SK-N-SH (cell line): ENCODE data around the gene C14orf180. TPM values are rescaled to one million over a fixed set of nuclear protein-coding genes. Genes with fewer than 3 reads are reported as not detected.

ENCODE experiments used
- CTCF ChIA-PET: fragments of 300-600, 350-600 bp; formaldehyde crosslinking; extraction: SDS; loops from one replicate; lab custom pipeline; 2021; lab: Yijun Ruan, JAX
- POLR2A ChIA-PET: fragments of 350-600 bp; sonication (Branson Sonifier 250); formaldehyde crosslinking; extraction: SDS; loops from one replicate; lab custom pipeline; 2020; ENCODE audit warnings: antibody characterized with exemption, inconsistent platforms; lab: Yijun Ruan, JAX
- DNase-seq: peaks from one replicate; pipeline ENCODE4 v3.0.0; 2012
- H2AFZ ChIP-seq: fragments of 200-600 bp; sonication (generic); 2 replicates; pipeline ENCODE4 v1.8.1; 2016; ENCODE audit warnings: antibody characterized with exemption, mild to moderate bottlenecking, low read depth
- H3F3A ChIP-seq: fragments of 200-600 bp; sonication (generic); replicated peaks from 2 replicates; pipeline ENCODE3; 2016; ENCODE audit warnings: antibody characterized with exemption, mild to moderate bottlenecking; ENCODE audit not compliant: insufficient read depth
- H3K27ac ChIP-seq, 2 experiments: fragments of 200-500 bp in 1 of 2; fragments of 200-600 bp in 1 of 2; sonication (Bioruptor generic) in 1 of 2; sonication (generic), shearing (Covaris generic) in 1 of 2; 2 replicates each; pipeline versions ENCODE4 v1.5.1 to v1.6.1; 2014 to 2016; ENCODE audit warnings: low read depth in 2 of 2, inconsistent platforms in 1 of 2, low read length in 1 of 2, mild to moderate bottlenecking in 1 of 2, mixed read lengths in 1 of 2
- H3K27me3 ChIP-seq: fragments of 200-600 bp; sonication (generic), shearing (Covaris generic); 2 replicates; pipeline ENCODE4 v1.6.1; 2016; ENCODE audit warnings: mixed run types; ENCODE audit not compliant: insufficient read depth
- H3K36me3 ChIP-seq, 2 experiments: fragments of 200-500 bp in 1 of 2; fragments of 200-600 bp in 1 of 2; sonication (Bioruptor generic) in 1 of 2; sonication (generic) in 1 of 2; replicated peaks in 1 of 2; 2 replicates each; pipeline versions ENCODE3 to v1.5.1; 2014 to 2016; ENCODE audit warnings: low read length in 1 of 2, mild to moderate bottlenecking in 1 of 2; ENCODE audit not compliant: insufficient read depth in 2 of 2, control insufficient read depth in 1 of 2
- H3K4me1 ChIP-seq, 2 experiments: fragments of 200-500 bp in 1 of 2; fragments of 200-600 bp in 1 of 2; sonication (Bioruptor generic) in 1 of 2; sonication (generic), shearing (Covaris generic) in 1 of 2; 2 replicates each; pipeline versions ENCODE4 v1.5.1 to v1.6.1; 2014 to 2016; ENCODE audit warnings: low read depth in 1 of 2, low read length in 1 of 2, mixed run types in 1 of 2; ENCODE audit not compliant: insufficient read depth in 2 of 2, control insufficient read depth in 1 of 2
- H3K4me2 ChIP-seq: fragments of 200-600 bp; sonication (generic), shearing (Covaris generic); 2 replicates; pipeline ENCODE4 v1.6.1; 2017; ENCODE audit warnings: mixed run types
- H3K4me3 ChIP-seq, 2 experiments: fragments of 200-500 bp in 1 of 2; fragments of 200-600 bp in 1 of 2; sonication (Bioruptor generic) in 1 of 2; sonication (generic), shearing (Covaris generic) in 1 of 2; 2 replicates each; pipeline versions ENCODE4 v1.5.1 to v1.8.1; 2014 to 2016; ENCODE audit warnings: low read depth in 2 of 2, inconsistent platforms in 1 of 2, low read length in 1 of 2, mild to moderate bottlenecking in 1 of 2, mixed read lengths in 1 of 2, moderate library complexity in 1 of 2
- H3K79me2 ChIP-seq: fragments of 200-600 bp; sonication (generic); 2 replicates; pipeline ENCODE4 v1.8.1; 2017; ENCODE audit warnings: mild to moderate bottlenecking; ENCODE audit not compliant: insufficient read depth
- H3K9ac ChIP-seq: fragments of 200-600 bp; sonication (generic); 2 replicates; pipeline ENCODE4 v1.6.1; 2017; ENCODE audit warnings: mixed run types
- H3K9me2 ChIP-seq: fragments of 200-600 bp; sonication (generic); 2 replicates; pipeline ENCODE4 v1.6.1; 2017; ENCODE audit warnings: mixed run types
- H3K9me3 ChIP-seq: fragments of 200-600 bp; sonication (generic); 2 replicates; pipeline ENCODE4 v1.6.1; 2017; ENCODE audit warnings: mixed run types, mild to moderate bottlenecking, moderate library complexity
- H4K20me1 ChIP-seq: fragments of 200-600 bp; sonication (generic); 2 replicates; pipeline ENCODE4 v1.6.1; 2017; ENCODE audit warnings: mild to moderate bottlenecking, mixed run types; ENCODE audit not compliant: insufficient read depth
- EP300 ChIP-seq, 2 experiments: IDR thresholded peaks; 2 replicates each; pipeline versions ENCODE4 v1.4.0 to v1.6.1; 2012; ENCODE audit warnings: borderline replicate concordance in 1 of 2, low read depth in 1 of 2, low read length in 1 of 2
- EZH2phosphoT487 ChIP-seq: fragments of 200-600 bp; sonication (generic); IDR thresholded peaks from 2 replicates; pipeline ENCODE4 v1.6.1; 2017; ENCODE audit warnings: low read depth, mixed run types, mild to moderate bottlenecking, antibody characterized with exemption, moderate library complexity, borderline replicate concordance
- GABPA ChIP-seq: IDR thresholded peaks from 2 replicates; pipeline ENCODE4 v1.4.0; 2012; ENCODE audit warnings: low read depth, mild to moderate bottlenecking
- JUND ChIP-seq: IDR thresholded peaks from 2 replicates; pipeline ENCODE4 v1.4.0; 2012
- PBX3 ChIP-seq: IDR thresholded peaks from 2 replicates; pipeline ENCODE4; 2012
- RAD21 ChIP-seq: IDR thresholded peaks from 2 replicates; pipeline ENCODE4 v1.6.1; 2012; ENCODE audit warnings: mild to moderate bottlenecking, low read length
- RCOR1 ChIP-seq: fragments of 150-350 bp; IDR thresholded peaks from 2 replicates; pipeline ENCODE4 v1.6.1; 2017; ENCODE audit warnings: antibody characterized with exemption, low read length
- REST ChIP-seq: IDR thresholded peaks from 2 replicates; pipeline ENCODE4 v1.6.1; 2012; ENCODE audit warnings: mild to moderate bottlenecking, low read depth, low read length, moderate library complexity
- SMC3 ChIP-seq: IDR thresholded peaks from 2 replicates; pipeline ENCODE4 v1.6.1; 2012; ENCODE audit warnings: low read depth, low read length, improper control_type of control experiment
- TAF1 ChIP-seq: IDR thresholded peaks from 2 replicates; pipeline ENCODE4 v1.6.1; 2012; ENCODE audit warnings: low read depth, mild to moderate bottlenecking, low read length, moderate library complexity, borderline replicate concordance
- USF2 ChIP-seq: fragments of 150-350 bp; IDR thresholded peaks from 2 replicates; pipeline ENCODE4 v1.6.1; 2017; ENCODE audit warnings: antibody characterized with exemption, low read length, low read depth, borderline replicate concordance
- YY1 ChIP-seq: IDR thresholded peaks from 2 replicates; pipeline ENCODE4 v1.4.0; 2012; ENCODE audit warnings: low read depth, mild to moderate bottlenecking
- WGBS: methylation state at CpG from one replicate; pipeline ENCODE4 v1.1.6; 2017; ENCODE audit warnings: low lambda C conversion rate; 5-methylcytosine and 5-hydroxymethylcytosine counted together
- polyA plus RNA-seq, 3 experiments: library from polyadenylated mRNA; depleted of rRNA; stranded (reverse); fragments of >200 nt; gene quantifications; 2 replicates each; pipeline ENCODE4 v1.2.3, GENCODE V29; 2012
- TF ChIP-seq, protein P1 (sequence below): fragments of 200-600 bp; sonication (generic); IDR thresholded peaks from 2 replicates; pipeline ENCODE4 v1.6.1; 2017; ENCODE audit warnings: antibody characterized with exemption, mild to moderate bottlenecking, moderate library complexity

Gene C14orf180
- polyA plus RNA-seq, 1 of the 3 experiments (the other 2 are of a cell fraction), result not detected

DNA sequence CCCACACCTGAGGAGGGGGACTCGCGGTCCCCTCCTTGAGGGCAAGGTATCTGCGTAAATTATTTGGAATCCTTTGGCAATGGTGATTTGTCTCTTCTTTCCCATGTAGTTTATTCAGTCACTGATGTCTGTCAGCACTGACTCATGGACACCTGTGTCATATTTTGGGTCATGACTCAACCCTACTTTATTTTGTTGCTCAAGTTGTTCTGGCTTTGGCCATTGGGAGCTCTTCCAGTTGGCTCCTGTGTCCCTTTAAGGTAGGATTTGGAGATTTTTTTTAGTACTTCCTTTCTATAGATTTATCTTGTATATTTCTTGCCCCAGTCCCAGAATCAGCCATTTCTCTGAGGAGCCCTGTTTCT is 47.4 kb upstream of the C14orf180 start:
- Histone ChIP-seq H3K9me2 (no peaks in the 10 kb centered on the region), H3K9ac (no peak overlapping the region), H3K36me3 (no peaks in the 10 kb centered on the region), H3K27me3 (no peaks in the 10 kb centered on the region), H2AFZ (no peak overlapping the region), H3K4me2 (no peak overlapping the region), H3K9me3 (no peaks in the 10 kb centered on the region), H3K79me2 (no peaks in the 10 kb centered on the region), H3F3A (no peaks in the 10 kb centered on the region), H3K27ac (no peak overlapping the region), H4K20me1 (no peaks in the 10 kb centered on the region)
- 34% methylated on average over 3 of the region's 3 CpGs for WGBS
- ChIA-PET POLR2A (no interaction called here), CTCF (no interaction called here)
- DNase-seq, result no peak
- TF ChIP-seq RCOR1 (no peak), USF2 (no peak), YY1 (no peak), EZH2phosphoT487 (no peak), GABPA (no peak), JUND (no peak), REST (no peak), TAF1 (no peak), RAD21 (no peak), EP300 (IDR thresholded peaks at IDR 0.05; ENCODE audit: borderline replicate concordance in 1 of 2, low read depth in 1 of 2, low read length in 1 of 2) (no peak)
- TF ChIP-seq, protein P1, sequence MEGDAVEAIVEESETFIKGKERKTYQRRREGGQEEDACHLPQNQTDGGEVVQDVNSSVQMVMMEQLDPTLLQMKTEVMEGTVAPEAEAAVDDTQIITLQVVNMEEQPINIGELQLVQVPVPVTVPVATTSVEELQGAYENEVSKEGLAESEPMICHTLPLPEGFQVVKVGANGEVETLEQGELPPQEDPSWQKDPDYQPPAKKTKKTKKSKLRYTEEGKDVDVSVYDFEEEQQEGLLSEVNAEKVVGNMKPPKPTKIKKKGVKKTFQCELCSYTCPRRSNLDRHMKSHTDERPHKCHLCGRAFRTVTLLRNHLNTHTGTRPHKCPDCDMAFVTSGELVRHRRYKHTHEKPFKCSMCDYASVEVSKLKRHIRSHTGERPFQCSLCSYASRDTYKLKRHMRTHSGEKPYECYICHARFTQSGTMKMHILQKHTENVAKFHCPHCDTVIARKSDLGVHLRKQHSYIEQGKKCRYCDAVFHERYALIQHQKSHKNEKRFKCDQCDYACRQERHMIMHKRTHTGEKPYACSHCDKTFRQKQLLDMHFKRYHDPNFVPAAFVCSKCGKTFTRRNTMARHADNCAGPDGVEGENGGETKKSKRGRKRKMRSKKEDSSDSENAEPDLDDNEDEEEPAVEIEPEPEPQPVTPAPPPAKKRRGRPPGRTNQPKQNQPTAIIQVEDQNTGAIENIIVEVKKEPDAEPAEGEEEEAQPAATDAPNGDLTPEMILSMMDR, result no peak
- TF ChIP-seq, all 33 proteins: peak for 0
- Histone ChIP-seq H3K4me3 (no peak overlapping the region), H3K4me1 (no peaks in the 10 kb centered on the region)

DNA sequence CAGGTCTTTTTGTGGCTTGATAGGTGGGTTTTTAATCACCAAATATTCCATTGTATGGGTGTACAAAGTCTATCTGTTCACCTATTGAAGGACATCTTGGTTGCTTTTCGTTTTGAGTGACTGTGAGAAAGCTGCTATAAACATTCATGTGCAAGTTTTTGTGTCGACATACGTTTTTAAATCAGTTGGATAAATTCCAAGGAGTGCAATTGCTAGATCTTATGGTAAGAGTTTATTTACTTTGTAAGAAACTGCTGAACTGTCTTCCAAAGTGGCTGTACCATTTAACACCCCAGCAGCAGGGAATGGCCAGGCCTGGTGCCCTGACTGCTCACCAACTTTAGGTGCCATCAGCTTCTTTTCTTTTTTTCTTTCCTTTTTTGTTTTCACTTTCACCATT is 45.5 kb upstream of the C14orf180 start:
- Histone ChIP-seq H3K36me3 (no peaks in the 10 kb centered on the region), H3K9me2 (no peaks in the 10 kb centered on the region), H3K9ac (no peak overlapping the region), H4K20me1 (no peaks in the 10 kb centered on the region), H3K27ac (no peak overlapping the region), H3K9me3 (no peaks in the 10 kb centered on the region), H3K27me3 (no peaks in the 10 kb centered on the region), H3F3A (no peaks in the 10 kb centered on the region), H3K4me1 (no peaks in the 10 kb centered on the region), H3K4me2 (no peak overlapping the region), H3K4me3 (no peak overlapping the region), H2AFZ (no peak overlapping the region), H3K79me2 (no peaks in the 10 kb centered on the region)
- POLR2A ChIA-PET, result no interaction called here
- no peak for DNase-seq
- WGBS, result 21% methylated on average over 3 of the region's 3 CpGs
- TF ChIP-seq PBX3 (no peak), SMC3 (no peak), TAF1 (no peak)
- CTCF ChIA-PET, result interaction anchor here (1.0 kb wide), 1 partner anchor 456 kb away, joined by 3 read pairs; no protein-coding TSS in a partner anchor
